Urinary bladder (tissue), 4 donors: ENCODE data around the gene PLCB2. TPM values are rescaled to one million over a fixed set of nuclear protein-coding genes. Genes with fewer than 3 reads are reported as not detected.

Source experiments
- DNase-seq: peaks from one replicate; pipeline ENCODE4 v3.0.0-alpha.2; 2015; ENCODE audit errors: extremely low spot score
- H3K27ac ChIP-seq: one replicate; pipeline ENCODE4 v1.5.1; 2013; ENCODE audit warnings: low read depth, mild to moderate bottlenecking, moderate library complexity
- H3K36me3 ChIP-seq: one replicate; pipeline ENCODE4 v1.6.1; 2013; ENCODE audit warnings: mild to moderate bottlenecking, moderate library complexity; ENCODE audit not compliant: insufficient read depth
- H3K4me1 ChIP-seq: one replicate; pipeline ENCODE4 v1.6.1; 2013; ENCODE audit warnings: mild to moderate bottlenecking, moderate library complexity; ENCODE audit not compliant: insufficient read depth
- H3K4me3 ChIP-seq: one replicate; pipeline ENCODE4 v1.5.1; 2013; ENCODE audit warnings: low read depth, low read length
- WGBS: extraction: QIAGEN DNeasy Blood & Tissue Kit; methylation state at CpG from one replicate; pipeline ENCODE4 v1.1.7; 2013; 5-methylcytosine and 5-hydroxymethylcytosine counted together
- polyA plus RNA-seq: library from polyadenylated mRNA; stranded (reverse); fragments of 200-250 nt; gene quantifications from one replicate; pipeline ENCODE4 v1.2.3, GENCODE V29; 2013
- total RNA-seq: library from RNA; depleted of rRNA; stranded (reverse); fragments of >200 nt; gene quantifications from one replicate; pipeline ENCODE4 v1.2.3, GENCODE V29; 2014
- donor health status: healthy with polysubstance abuse.
- donor health status: healthy.

PLCB2 gene
- total and polyA plus RNA-seq, 2 donors, result 3.9 to 9.8 TPM

DNA sequence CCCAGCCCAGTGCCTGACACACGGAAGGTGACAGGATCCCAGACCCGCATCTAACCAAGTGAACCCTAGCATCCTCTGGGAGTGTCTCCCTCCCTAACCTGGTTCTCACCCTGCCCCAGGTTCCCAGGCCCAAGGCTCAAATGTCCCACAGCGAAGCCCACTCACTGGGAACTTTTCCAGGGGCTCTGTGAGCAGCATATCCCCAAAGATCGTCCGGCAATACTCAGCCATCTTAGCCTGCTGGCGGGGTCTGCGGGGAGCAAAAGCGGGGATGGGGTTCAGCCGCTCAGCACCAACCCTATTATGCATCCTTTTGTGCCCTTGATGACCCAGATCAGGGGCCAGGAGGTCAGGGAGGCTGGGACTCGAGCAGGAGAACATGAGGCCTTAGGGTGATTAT, 10.4 kb downstream of the PLCB2 start:
- H3K4me3 ChIP-seq, result no peak overlapping the region
- DNase-seq, result no peak
- no peak overlapping the region for H3K27ac ChIP-seq
- H3K36me3 ChIP-seq, result no peaks in the 10 kb centered on the region
- H3K4me1 ChIP-seq, result no peaks in the 10 kb centered on the region
- 96% methylated on average over 10 of the region's 10 CpGs for WGBS

DNA sequence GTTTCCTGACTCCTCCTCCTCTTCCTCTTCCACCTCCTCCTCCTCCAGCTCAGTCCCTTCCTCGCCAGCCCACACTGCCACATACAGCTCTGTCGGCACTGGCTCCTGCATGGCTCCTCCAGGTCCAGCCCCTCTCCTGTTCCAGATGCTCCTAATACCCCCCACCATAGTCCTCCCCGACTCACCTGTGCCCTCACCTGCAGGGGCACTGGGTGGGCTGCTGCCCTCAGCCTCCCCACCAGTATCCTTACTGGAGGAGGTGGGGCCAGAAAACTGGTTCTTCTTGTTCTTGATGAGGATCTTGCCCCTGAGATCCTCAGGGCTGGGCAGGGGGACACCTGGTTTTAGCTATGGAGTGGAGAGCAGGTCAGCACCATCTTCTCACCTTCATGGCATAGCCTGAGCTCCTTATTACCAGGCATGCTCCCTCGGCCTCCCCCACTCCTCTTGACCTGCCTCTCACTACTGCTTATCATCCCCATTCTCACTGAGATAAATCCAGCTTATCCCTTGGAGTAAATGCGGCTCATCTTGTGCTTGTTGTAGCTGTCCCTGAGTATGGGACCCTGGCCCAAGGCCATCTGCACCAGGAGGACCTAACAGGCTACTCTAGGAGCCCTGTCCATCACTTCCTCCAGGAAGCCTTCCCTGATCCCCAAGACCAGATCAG, 11.0 kb downstream of the PLCB2 start:
- Histone ChIP-seq H3K4me1 (no peaks in the 10 kb centered on the region), H3K4me3 (no peak overlapping the region), H3K27ac (no peak overlapping the region), H3K36me3 (no peaks in the 10 kb centered on the region)
- WGBS, result 82% methylated on average over 5 of the region's 5 CpGs
- DNase-seq, result no peak

DNA sequence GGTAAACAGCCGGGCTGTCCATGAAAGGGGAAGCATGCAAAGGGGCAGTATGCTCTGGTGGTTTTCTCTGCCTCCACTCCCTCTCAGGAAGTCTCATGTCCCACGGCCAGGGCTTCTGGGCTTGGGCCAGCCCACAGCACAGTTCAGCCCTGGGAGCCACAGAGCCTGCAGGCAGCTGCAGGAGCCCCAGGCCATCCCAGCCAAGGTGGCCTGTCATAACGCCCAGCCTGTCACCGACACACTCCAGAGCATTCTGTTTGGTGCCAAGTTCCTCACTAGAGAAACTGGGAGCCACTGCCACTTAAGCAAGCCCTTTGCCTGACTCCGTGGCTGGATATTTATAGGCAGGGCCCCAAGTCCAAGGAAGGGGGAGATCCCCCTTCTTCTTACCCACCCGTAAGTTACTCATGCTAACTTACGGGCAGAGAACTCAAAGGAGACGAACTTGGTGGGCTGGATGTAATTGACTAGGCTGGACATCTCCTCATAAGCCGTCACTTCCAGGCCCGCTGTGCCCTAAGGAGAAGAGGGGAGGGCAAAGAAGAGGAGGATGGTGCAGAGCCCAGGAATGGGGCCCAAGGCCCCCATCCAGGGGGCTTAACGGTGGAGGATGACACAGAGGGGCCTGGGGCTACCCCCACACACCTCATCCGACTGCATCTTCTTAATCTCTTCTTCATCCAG, 11.7 kb downstream of the PLCB2 start:
- DNase-seq, result no peak
- Histone ChIP-seq H3K4me1 (no peaks in the 10 kb centered on the region), H3K36me3 (no peaks in the 10 kb centered on the region), H3K27ac (no peak overlapping the region), H3K4me3 (no peak overlapping the region)
- 44% methylated on average over 12 of the region's 12 CpGs for WGBS

DNA sequence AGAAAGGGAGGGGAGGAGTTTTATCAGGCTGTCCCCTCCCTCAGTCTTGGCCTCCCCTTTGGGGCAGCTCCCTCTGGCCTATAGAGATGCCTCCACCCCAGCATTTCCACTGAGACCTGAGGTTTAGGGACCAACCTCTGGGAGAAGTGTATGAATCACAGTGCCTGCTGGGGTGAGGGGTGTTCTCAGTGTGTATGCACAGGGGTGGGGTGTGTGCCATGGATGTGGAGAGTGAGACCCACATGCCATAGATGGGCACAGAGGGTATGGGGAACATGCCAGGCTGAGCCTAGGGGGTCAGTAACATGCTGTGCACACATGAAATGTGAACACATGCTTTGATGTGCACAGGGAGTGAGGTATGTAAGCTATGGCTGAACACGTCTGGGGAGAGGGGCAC, 12.4 kb downstream of the PLCB2 start:
- no peak for DNase-seq
- H3K4me3 ChIP-seq, result no peak overlapping the region
- WGBS, result 85% methylated on average over 1 of the region's 1 CpG
- no peaks in the 10 kb centered on the region for H3K36me3 ChIP-seq
- H3K27ac ChIP-seq, result no peak overlapping the region
- no peaks in the 10 kb centered on the region for H3K4me1 ChIP-seq

DNA sequence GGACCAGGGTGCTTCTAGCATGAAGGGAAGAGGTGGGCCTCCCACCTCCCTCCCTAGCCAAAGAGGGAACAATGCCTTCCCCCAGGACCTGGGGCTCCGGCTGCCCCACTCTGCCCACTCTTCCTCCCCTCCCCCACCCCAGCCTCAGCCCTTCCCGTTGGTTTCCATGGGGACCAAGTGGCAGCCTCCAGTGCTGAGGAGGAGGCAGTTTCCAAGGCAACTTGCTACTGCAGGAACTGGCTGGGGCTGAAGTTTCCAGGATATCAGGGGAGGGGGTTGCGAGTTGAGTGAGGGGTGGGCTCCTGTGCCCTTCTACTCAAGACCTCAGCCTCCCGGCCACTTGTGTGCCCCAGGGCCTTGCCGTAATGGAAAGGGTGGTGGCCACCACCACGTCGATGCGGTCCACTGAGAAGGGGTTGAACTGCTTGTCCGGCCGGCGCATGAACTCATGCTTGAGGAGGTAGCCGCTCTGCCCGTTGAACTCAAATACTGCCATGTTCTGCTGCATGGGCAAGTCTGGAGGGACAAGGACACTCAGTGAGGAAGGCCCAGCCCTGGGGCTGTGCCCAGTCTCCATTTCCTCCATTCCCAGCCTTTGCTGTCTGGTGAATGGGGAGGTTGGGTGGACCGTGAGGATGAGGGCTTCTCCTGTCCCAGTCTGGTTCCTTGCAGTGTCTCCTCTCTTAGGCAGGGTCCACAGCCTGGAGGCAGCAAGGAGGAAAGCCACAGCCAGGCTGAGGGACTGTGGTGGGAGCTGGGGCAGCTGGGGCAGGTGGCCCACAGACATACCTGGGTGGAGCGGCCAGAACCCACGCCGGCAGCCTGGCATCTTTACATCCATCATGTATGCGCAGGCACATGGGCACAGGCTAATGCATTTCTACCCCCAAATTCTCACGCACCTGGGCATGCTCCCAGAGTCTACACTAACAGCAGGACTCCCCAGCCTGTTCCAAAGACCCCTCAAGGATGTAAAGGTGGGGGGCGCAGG, 13.5 kb downstream of the PLCB2 start:
- no peak overlapping the region for H3K4me3 ChIP-seq
- no peak for DNase-seq
- no peaks in the 10 kb centered on the region for H3K4me1 ChIP-seq
- no peak overlapping the region for H3K27ac ChIP-seq
- no peaks in the 10 kb centered on the region for H3K36me3 ChIP-seq
- 90% methylated on average over 20 of the region's 20 CpGs for WGBS

DNA sequence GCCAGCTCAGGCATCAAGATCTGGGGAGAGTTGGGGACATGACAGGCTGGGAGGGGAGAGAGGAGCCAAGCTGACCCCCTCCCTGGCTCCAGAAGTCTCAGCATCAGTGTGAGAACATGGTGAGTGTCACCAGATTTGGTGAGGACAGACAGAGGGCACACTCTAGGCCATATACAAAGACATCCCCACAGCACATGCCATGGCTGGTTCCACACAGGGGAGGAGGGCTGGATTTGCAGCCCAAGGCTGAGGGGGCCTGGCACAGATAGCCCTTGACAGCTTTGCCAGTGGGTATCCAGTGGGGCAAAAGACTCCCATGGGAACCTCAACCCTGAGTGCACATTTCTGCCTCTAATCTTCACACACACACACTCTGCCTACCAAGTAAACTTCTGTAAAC, 14.7 kb downstream of the PLCB2 start:
- no peak overlapping the region for H3K27ac ChIP-seq
- no peak for DNase-seq
- no peaks in the 10 kb centered on the region for H3K4me1 ChIP-seq
- H3K36me3 ChIP-seq, result no peaks in the 10 kb centered on the region
- H3K4me3 ChIP-seq, result no peak overlapping the region

DNA sequence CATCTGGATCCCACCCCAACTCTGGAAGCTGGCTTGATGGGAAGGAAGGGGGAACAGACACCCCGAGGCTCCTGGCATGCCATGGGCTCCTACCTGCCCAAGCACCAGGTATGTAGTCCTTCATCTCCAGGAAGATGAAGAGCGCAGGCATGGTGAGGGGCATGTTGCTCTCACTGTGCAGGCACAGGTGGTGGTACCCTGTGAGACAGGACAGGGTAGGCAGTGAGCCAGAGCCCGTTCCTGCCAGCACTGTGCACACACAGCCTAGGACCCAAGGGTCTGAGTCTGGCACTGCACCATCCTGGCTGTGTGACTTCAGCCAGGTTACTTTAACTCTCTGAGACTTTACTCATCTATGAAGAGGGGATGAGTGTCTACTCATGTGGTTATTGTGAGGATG, 15.5 kb downstream of the PLCB2 start:
- Histone ChIP-seq H3K4me1 (no peaks in the 10 kb centered on the region), H3K4me3 (no peak overlapping the region), H3K27ac (no peak overlapping the region), H3K36me3 (no peaks in the 10 kb centered on the region)
- 94% methylated on average over 3 of the region's 3 CpGs for WGBS
- DNase-seq, result no peak

DNA sequence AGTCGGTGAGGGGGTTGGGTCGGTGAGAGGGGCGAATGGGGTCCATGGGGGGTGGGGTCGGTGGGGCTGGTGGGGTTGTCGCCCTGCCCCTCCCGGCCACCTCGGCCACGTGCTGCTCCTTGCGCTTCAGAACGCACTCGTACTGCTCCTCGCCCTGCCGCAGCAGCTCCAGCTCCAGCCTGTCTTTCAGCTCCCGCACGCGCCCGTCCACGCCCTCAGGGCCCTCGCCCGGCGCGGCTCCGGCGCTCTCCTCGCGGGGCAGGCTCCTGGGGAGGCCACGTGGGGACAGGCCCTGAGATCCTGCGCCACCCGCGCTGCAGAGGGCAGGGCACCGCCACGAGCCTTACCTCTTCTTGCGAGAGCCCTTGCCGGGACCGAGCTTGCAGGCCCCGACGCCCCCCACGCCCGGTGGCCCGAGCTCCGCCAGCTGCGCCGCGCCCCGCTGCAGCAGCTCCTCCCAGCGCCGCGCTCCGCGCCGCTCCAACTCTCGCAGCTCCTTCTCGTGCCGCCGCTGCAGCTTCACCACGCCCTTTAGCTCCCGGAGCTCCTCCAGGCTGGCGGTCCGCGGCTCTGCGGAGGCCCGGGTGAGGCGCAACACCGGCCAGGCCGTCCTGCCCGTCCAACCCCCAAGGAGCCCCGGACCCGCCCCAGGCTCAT, 16.7 kb downstream of the PLCB2 start:
- no peaks in the 10 kb centered on the region for H3K4me1 ChIP-seq
- no peak overlapping the region for H3K4me3 ChIP-seq
- no peaks in the 10 kb centered on the region for H3K36me3 ChIP-seq
- H3K27ac ChIP-seq, result no peak overlapping the region
- WGBS, result 11% methylated on average over 68 of the region's 68 CpGs
- no peak for DNase-seq

DNA sequence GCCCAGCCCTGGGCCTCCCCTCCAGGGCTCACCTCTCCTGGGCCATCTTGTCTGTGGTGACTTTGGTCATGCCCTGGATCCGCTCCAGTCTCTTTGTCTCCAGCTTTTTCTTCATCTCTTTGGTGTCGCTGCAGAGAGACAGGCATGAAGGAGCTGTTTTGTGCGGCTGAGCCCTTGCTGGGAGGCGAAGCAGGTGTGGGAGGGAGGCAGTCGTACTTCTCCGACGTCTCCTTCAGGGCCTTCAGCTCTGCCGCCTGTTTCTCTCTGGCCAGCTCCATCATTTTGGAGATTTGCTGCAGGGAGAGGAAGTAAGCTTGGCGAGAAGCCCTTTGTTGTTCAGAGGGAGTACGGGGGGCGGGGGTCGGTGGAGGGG, 17.2 kb downstream of the PLCB2 start:
- no peak for DNase-seq
- H3K4me3 ChIP-seq, result no peak overlapping the region
- H3K27ac ChIP-seq, result no peak overlapping the region
- 39% methylated on average over 12 of the region's 12 CpGs for WGBS
- no peaks in the 10 kb centered on the region for H3K4me1 ChIP-seq
- H3K36me3 ChIP-seq, result no peaks in the 10 kb centered on the region

DNA sequence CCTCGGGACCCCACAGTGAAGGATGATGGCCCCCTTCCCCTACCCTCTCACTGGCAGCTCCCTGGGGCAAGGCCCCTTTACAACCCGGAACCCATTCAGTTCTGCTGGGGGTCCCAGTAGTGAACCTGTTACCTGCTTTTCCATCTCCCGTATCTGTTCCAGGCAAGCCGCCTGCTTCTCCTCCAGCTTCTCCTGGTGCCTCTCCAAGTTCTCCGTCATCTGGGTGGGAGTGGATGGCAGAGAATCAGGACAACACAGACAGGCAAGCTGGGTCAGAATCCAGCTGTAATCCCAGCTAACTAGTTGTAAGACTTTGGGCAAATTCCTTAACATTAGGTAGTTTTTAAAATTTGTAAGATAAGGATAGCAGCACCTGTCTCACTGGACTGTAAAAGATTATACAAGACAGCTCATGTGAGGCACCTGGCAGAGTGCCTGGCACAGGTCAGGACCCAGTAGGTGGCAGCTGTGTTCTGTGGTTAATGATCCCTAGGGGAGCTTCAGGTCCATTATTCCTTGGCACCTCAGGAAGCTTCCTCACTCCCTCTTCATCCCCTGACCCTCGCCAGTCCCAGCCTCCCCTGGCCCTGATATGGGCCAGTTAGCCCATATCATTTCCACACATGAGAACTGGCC, 18.5 kb downstream of the PLCB2 start:
- no peaks in the 10 kb centered on the region for H3K4me1 ChIP-seq
- no peak for DNase-seq
- no peak overlapping the region for H3K27ac ChIP-seq
- H3K4me3 ChIP-seq, result no peak overlapping the region
- H3K36me3 ChIP-seq, result no peaks in the 10 kb centered on the region
- 77% methylated on average over 6 of the region's 6 CpGs for WGBS

DNA sequence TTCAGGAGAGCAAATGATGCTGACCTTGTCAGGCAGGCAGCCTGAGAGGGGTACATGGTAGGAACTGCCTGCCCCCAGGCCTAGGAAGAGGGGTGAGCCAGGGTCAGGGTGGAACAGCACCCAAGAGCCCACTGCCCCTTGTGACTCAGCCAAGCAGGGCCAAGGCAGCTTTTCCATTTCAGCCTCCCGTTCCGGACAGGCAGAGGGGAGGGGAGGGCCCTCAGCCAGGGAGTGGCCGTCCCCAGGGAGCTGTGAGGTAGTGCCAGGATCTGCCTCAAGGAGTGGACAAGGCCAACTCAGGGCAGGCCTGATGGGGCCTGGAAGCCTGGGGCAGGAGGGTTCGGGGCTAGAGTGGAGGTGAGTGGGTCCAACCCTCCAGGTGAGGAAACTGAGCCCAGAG, 19.8 kb downstream of the PLCB2 start:
- H3K4me1 ChIP-seq, result peaks cover 1% of the 10 kb centered on the region
- no peak overlapping the region for H3K27ac ChIP-seq
- H3K4me3 ChIP-seq, result no peak overlapping the region
- H3K36me3 ChIP-seq, result no peaks in the 10 kb centered on the region
- DNase-seq, result no peak
- WGBS, result 78% methylated on average over 4 of the region's 4 CpGs

DNA sequence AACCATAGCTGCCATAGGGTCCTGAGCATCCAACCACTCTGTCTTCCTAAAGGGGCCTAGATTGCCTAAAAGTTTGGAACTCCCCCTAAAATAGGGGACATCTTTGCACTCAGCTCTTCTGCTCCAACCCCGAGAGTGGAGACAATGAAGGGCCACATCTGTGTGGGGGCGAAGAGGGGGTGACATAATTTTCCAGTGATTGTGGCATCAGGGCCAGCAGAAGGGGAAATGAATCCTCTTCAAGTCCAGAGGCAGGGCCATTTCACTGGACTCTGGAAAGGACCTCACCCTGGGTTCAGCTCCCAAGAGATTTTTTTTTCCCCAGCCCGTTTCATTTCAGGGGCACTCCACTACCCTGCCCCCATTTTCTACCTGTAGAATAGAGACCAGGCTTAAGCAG, 20.2 kb downstream of the PLCB2 start:
- 94% methylated on average over 3 of the region's 3 CpGs for WGBS

DNA sequence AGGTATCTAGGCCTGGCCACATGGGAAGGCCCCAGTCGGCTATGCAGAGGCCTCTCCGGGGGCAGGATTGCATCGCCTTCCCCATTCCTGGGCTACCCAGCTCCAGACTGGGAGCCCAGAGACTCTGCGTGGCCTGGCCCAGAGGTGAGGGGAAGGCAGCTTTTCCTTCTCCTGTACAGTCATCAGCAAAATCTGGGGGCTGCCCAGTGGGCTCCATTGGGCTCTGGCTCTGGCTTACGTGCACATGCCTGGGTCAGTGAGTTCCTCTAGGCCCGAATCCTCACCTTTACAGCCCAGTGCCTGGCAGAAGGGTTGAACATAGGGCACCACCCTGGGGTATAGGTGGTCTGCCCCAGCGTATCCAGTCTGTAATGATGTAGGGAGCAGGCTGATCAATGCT, 20.9 kb downstream of the PLCB2 start:
- no peak overlapping the region for H3K4me3 ChIP-seq
- H3K36me3 ChIP-seq, result no peaks in the 10 kb centered on the region
- no peak overlapping the region for H3K27ac ChIP-seq
- no peak for DNase-seq
- peaks cover 1% of the 10 kb centered on the region for H3K4me1 ChIP-seq
- WGBS, result 83% methylated on average over 7 of the region's 7 CpGs

More for the DNA sequence above, 20.2 kb downstream of the PLCB2 start:
- Histone ChIP-seq H3K4me1 (peaks cover 1% of the 10 kb centered on the region), H3K36me3 (no peaks in the 10 kb centered on the region), H3K4me3 (no peak overlapping the region), H3K27ac (no peak overlapping the region)
- no peak for DNase-seq
